ENCODE measurements around the gene LRRC8D. TPM values are rescaled to one million over a fixed set of nuclear protein-coding genes. Genes with fewer than 3 reads are reported as not detected.
A peak's percentile ranks its signal among the peaks of the same experiment; 100 is the strongest.

LRRC8D gene
- total RNA-seq, 1 donor from 2014 or later, result 22.2 TPM

- TF ChIP-seq, protein P1, sequence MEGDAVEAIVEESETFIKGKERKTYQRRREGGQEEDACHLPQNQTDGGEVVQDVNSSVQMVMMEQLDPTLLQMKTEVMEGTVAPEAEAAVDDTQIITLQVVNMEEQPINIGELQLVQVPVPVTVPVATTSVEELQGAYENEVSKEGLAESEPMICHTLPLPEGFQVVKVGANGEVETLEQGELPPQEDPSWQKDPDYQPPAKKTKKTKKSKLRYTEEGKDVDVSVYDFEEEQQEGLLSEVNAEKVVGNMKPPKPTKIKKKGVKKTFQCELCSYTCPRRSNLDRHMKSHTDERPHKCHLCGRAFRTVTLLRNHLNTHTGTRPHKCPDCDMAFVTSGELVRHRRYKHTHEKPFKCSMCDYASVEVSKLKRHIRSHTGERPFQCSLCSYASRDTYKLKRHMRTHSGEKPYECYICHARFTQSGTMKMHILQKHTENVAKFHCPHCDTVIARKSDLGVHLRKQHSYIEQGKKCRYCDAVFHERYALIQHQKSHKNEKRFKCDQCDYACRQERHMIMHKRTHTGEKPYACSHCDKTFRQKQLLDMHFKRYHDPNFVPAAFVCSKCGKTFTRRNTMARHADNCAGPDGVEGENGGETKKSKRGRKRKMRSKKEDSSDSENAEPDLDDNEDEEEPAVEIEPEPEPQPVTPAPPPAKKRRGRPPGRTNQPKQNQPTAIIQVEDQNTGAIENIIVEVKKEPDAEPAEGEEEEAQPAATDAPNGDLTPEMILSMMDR (IDR thresholded peaks at IDR 0.05), result peak; percentile 92
- ATAC-seq (peak; percentile 92 to 94), DNase-seq (peak; percentile 82)
- no peaks in the 10 kb centered on the region for H3K27me3 ChIP-seq (ENCODE audit: low read depth)
- intact Hi-C loops (cut with DNase I), result loop anchor here (5.0 kb wide), 1 partner anchor 183 kb away; no protein-coding TSS in a partner anchor
- H3K4me1 ChIP-seq, result no peaks in the 10 kb centered on the region
- no peaks in the 10 kb centered on the region for H3K36me3 ChIP-seq
- no peak overlapping the region for H3K4me3 ChIP-seq
- no peak overlapping the region for H3K27ac ChIP-seq
- no peaks in the 10 kb centered on the region for H3K9me3 ChIP-seq
Measured at GRCh38 chr1:89804642-89805237, 16.1 kb upstream of the LRRC8D start.

- no peaks in the 10 kb centered on the region for H3K9me3 ChIP-seq
- intact Hi-C loops (cut with DNase I), result loop anchor here (5.0 kb wide), 1 partner anchor 181 kb away; no protein-coding TSS in a partner anchor
- no peak for ATAC-seq
Measured at GRCh38 chr1:89806616-89807015, 14.2 kb upstream of the LRRC8D start.

GRCh38 chr1:89807503-89807902 is 13.3 kb upstream of the LRRC8D start:
- no peaks in the 10 kb centered on the region for H3K36me3 ChIP-seq
- H3K4me1 ChIP-seq, result no peaks in the 10 kb centered on the region
- H3K9me3 ChIP-seq, result no peaks in the 10 kb centered on the region
- ATAC-seq (no peak), DNase-seq (no peak)
- TF ChIP-seq, protein P1 (IDR thresholded peaks at IDR 0.05), result no peak
- intact Hi-C loops (cut with DNase I), result loop anchor here (5.0 kb wide), 1 partner anchor 180 kb away; no protein-coding TSS in a partner anchor
- H3K4me3 ChIP-seq, result no peak overlapping the region
- H3K27me3 ChIP-seq (ENCODE audit: low read depth), result no peaks in the 10 kb centered on the region
- no peak overlapping the region for H3K27ac ChIP-seq

More at GRCh38 chr1:89806616-89807015, 14.2 kb upstream of the LRRC8D start:
- Histone ChIP-seq H3K27me3 (ENCODE audit: low read depth) (no peaks in the 10 kb centered on the region), H3K4me1 (no peaks in the 10 kb centered on the region), H3K36me3 (no peaks in the 10 kb centered on the region), H3K27ac (no peak overlapping the region), H3K4me3 (no peak overlapping the region)
- DNase-seq, result no peak
- TF ChIP-seq, protein P1 (IDR thresholded peaks at IDR 0.05), result no peak

DNA sequence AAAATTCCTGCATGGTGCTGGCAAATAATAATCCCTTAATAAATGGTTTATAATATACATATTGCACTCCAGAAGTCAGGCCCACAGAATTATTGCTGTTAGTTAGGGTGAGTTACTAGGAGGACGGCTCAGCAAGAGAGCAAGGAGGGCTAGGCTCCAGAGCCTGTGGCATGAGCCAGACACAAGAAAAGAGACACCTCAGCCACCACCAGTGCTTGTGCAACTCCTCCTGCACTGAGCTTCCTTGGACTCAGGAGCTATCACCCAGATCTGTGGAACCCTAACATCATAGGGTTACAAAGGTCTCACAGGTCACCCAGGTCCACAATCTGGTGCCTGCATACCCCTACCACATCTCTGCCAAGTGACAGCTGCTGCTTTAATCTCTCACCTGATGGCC is 12.8 kb upstream of the LRRC8D start:
- Histone ChIP-seq H3K4me1 (no peaks in the 10 kb centered on the region), H3K9me3 (no peaks in the 10 kb centered on the region), H3K4me3 (no peak overlapping the region), H3K27ac (no peak overlapping the region), H3K36me3 (no peaks in the 10 kb centered on the region), H3K27me3 (ENCODE audit: low read depth) (no peaks in the 10 kb centered on the region)
- TF ChIP-seq, protein P1 (IDR thresholded peaks at IDR 0.05), result no peak
- no peak for ATAC-seq
- DNase-seq, result no peak
- intact Hi-C loops (cut with DNase I), result loop anchor here (5.0 kb wide), 1 partner anchor 179 kb away; no protein-coding TSS in a partner anchor

GRCh38 chr1:89808441-89809117 is 12.3 kb upstream of the LRRC8D start:
- ATAC-seq, result no peak
- intact Hi-C loops (cut with DNase I), result loop anchor here (5.0 kb wide), 1 partner anchor 179 kb away; no protein-coding TSS in a partner anchor

More at GRCh38 chr1:89808441-89809117, 12.3 kb upstream of the LRRC8D start:
- Histone ChIP-seq H3K4me3 (no peak overlapping the region), H3K27me3 (ENCODE audit: low read depth) (no peaks in the 10 kb centered on the region), H3K9me3 (no peaks in the 10 kb centered on the region), H3K4me1 (no peaks in the 10 kb centered on the region), H3K27ac (no peak overlapping the region), H3K36me3 (no peaks in the 10 kb centered on the region)
- TF ChIP-seq, protein P1 (IDR thresholded peaks at IDR 0.05), result no peak
- no peak for DNase-seq

All from lower lobe of right lung (tissue), 2 donors.